Thoracic aorta (tissue), 2 donors: Measurements from ENCODE around the gene KCNJ15. TPM values are rescaled to one million over a fixed set of nuclear protein-coding genes. Genes with fewer than 3 reads are reported as not detected.

Experiments
- ATAC-seq: fragments of 150-250 bp; one replicate; pipeline ENCODE4 v1.8.0; 2017; ENCODE audit warnings: low read depth; ENCODE audit not compliant: insufficient number of reproducible peaks, low FRiP score
- DNase-seq: peaks from one replicate; pipeline ENCODE4 v3.0.0-alpha.2; 2020; ENCODE audit warnings: low spot score
- H3K27ac ChIP-seq, 2 donors: fragments of 200-600 bp; sonication (generic); 1 replicate in 1 of 2; 2 replicates in 1 of 2; pipeline ENCODE4 v1.5.1; 2016; ENCODE audit warnings: mild to moderate bottlenecking in 2 of 2, moderate library complexity in 2 of 2
- H3K27me3 ChIP-seq: fragments of 200-600 bp; sonication (generic); replicated peaks from 2 replicates; pipeline ENCODE4 v1.6.0; 2016; ENCODE audit warnings: mild to moderate bottlenecking; ENCODE audit not compliant: insufficient read depth
- H3K36me3 ChIP-seq: fragments of 200-600 bp; sonication (generic); one replicate; pipeline ENCODE4 v1.5.1; 2016
- H3K4me1 ChIP-seq, 2 donors: fragments of 200-600 bp; sonication (generic); 1 replicate in 1 of 2; 2 replicates in 1 of 2; pipeline versions ENCODE4 v1.5.1 to v1.6.0; 2016; ENCODE audit warnings: low read depth in 2 of 2, mild to moderate bottlenecking in 1 of 2; ENCODE audit not compliant: control insufficient read depth in 1 of 2
- H3K4me3 ChIP-seq: fragments of 200-600 bp; sonication (generic); 2 replicates; pipeline ENCODE4 v1.5.1; 2016; ENCODE audit warnings: mild to moderate bottlenecking
- H3K9me3 ChIP-seq: fragments of 200-600 bp; sonication (generic); 2 replicates; pipeline ENCODE4 v1.5.1; 2016
- total RNA-seq, 2 donors: library from RNA; depleted of rRNA; stranded (reverse); fragments of >200 nt; gene quantifications; one replicate each; pipeline versions ENCODE4 v1.1.0 to v1.2.3, GENCODE V29; 2016
- TF ChIP-seq, protein P1 (sequence below): fragments of 200-600 bp; sonication (generic); IDR thresholded peaks from one replicate; pipeline ENCODE4 v1.5.1; 2019; ENCODE audit warnings: antibody characterized with exemption

KCNJ15 gene
- total RNA-seq, 2 donors from 2014 or later, result 0.41 to 1.8 TPM

GRCh38 chr21:38297871-38298270 lies 41.1 kb downstream of the KCNJ15 start:
- H3K4me1 ChIP-seq, result peaks cover 14 to 15% of the 10 kb centered on the region in 2 donors
- no peaks in the 10 kb centered on the region for H3K9me3 ChIP-seq
- H3K4me3 ChIP-seq, result no peak overlapping the region
- no peak for DNase-seq
- H3K27ac ChIP-seq, result no peak overlapping the region
- ATAC-seq, result no peak
- no peaks in the 10 kb centered on the region for H3K36me3 ChIP-seq
- H3K27me3 ChIP-seq, result no peaks in the 10 kb centered on the region
- TF ChIP-seq, protein P1, sequence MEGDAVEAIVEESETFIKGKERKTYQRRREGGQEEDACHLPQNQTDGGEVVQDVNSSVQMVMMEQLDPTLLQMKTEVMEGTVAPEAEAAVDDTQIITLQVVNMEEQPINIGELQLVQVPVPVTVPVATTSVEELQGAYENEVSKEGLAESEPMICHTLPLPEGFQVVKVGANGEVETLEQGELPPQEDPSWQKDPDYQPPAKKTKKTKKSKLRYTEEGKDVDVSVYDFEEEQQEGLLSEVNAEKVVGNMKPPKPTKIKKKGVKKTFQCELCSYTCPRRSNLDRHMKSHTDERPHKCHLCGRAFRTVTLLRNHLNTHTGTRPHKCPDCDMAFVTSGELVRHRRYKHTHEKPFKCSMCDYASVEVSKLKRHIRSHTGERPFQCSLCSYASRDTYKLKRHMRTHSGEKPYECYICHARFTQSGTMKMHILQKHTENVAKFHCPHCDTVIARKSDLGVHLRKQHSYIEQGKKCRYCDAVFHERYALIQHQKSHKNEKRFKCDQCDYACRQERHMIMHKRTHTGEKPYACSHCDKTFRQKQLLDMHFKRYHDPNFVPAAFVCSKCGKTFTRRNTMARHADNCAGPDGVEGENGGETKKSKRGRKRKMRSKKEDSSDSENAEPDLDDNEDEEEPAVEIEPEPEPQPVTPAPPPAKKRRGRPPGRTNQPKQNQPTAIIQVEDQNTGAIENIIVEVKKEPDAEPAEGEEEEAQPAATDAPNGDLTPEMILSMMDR, result no peak

- Histone ChIP-seq H3K27ac (no peak overlapping the region), H3K27me3 (no peaks in the 10 kb centered on the region), H3K9me3 (no peaks in the 10 kb centered on the region), H3K36me3 (no peaks in the 10 kb centered on the region), H3K4me3 (no peak overlapping the region), H3K4me1 (peaks cover 14 to 23% of the 10 kb centered on the region in 2 donors)
- no peak for ATAC-seq
- no peak for DNase-seq
- TF ChIP-seq, protein P1, result no peak
These were observed 42.0 kb downstream of the KCNJ15 start for GRCh38 chr21:38298832-38299231.

- H3K4me3 ChIP-seq, result no peak overlapping the region
- no peaks in the 10 kb centered on the region for H3K9me3 ChIP-seq
- no peaks in the 10 kb centered on the region for H3K27me3 ChIP-seq
- H3K36me3 ChIP-seq, result no peaks in the 10 kb centered on the region
- peaks cover 14 to 24% of the 10 kb centered on the region in 2 donors for H3K4me1 ChIP-seq
- TF ChIP-seq, protein P1, result no peak
- DNase-seq (no peak), ATAC-seq (no peak)
- no peak overlapping the region for H3K27ac ChIP-seq
These were observed 42.9 kb downstream of the KCNJ15 start for GRCh38 chr21:38299671-38300070.

- ATAC-seq (no peak), DNase-seq (no peak)
- no peak overlapping the region for H3K27ac ChIP-seq
These were observed 43.4 kb downstream of the KCNJ15 start for GRCh38 chr21:38300141-38300578.

DNA sequence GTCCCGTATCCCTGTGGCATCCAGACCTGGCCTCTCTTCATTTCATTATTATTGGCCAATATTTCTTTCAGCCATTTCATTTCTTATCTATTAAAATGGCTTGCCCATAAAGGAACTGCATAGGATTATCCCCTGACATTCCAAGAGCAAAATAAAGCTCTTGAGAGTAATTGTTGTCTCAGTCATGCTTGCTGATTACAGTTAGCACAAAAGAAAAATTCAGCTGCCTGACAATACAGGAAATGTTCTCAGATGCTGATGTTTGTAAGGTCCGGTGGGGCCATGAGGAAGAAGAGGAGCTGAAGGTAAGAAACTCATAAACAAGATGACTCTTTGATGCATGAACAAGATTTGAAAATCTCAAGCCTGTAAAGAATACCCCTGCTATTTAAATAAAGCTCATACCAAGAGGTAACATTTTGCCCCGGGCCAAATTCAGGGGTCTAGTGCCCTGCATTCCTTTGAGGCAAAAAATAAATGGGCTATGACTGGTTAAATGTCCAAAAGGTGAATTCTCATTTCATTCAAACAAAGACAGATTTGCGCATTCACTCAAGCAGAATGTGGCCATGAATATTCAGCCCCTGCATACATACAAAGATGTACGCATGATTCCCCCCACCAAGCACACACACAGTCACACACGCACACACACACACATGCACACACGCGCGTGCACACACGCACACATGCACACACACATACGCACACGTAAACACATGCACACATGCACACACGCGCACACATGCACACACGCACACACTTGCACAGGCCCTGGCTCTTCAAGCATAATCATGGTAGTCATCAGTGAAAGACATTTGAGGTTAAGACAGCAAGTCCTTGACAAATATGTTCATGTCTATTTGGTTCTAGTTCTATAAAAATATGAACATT lies 44.8 kb downstream of the KCNJ15 start:
- ATAC-seq (no peak), DNase-seq (no peak)
- TF ChIP-seq, protein P1, result no peak
- Histone ChIP-seq H3K36me3 (no peaks in the 10 kb centered on the region), H3K27me3 (no peaks in the 10 kb centered on the region), H3K9me3 (no peaks in the 10 kb centered on the region), H3K4me1 (peaks cover 10 to 33% of the 10 kb centered on the region in 2 donors), H3K27ac (no peak overlapping the region), H3K4me3 (no peak overlapping the region)

More at GRCh38 chr21:38300141-38300578, 43.4 kb downstream of the KCNJ15 start:
- Histone ChIP-seq H3K4me3 (no peak overlapping the region), H3K27me3 (no peaks in the 10 kb centered on the region), H3K36me3 (no peaks in the 10 kb centered on the region), H3K4me1 (peaks cover 14 to 24% of the 10 kb centered on the region in 2 donors), H3K9me3 (no peaks in the 10 kb centered on the region)
- TF ChIP-seq, protein P1, result no peak
